Spinal cord (tissue), 10 donors: ENCODE results near the gene CLEC7A. TPM values are rescaled to one million over a fixed set of nuclear protein-coding genes. Genes with fewer than 3 reads are reported as not detected.

Experiments
- DNase-seq, 6 donors: peaks; one replicate each; pipeline versions ENCODE4 v3.0.0 to v3.0.0-alpha.2; 2013 to 2015; ENCODE audit warnings: low spot score in 6 of 6, low read depth in 4 of 6
- H3K27ac ChIP-seq: one replicate; pipeline ENCODE4 v1.5.1; 2013; ENCODE audit warnings: low read depth, low read length, control low read depth
- H3K27me3 ChIP-seq: one replicate; pipeline ENCODE4 v1.6.1; 2013; ENCODE audit warnings: low read length; ENCODE audit not compliant: control insufficient read depth, insufficient read depth
- H3K36me3 ChIP-seq: one replicate; pipeline ENCODE4 v1.6.1; 2013; ENCODE audit warnings: low read length; ENCODE audit not compliant: control insufficient read depth, insufficient read depth
- H3K4me1 ChIP-seq: one replicate; pipeline ENCODE4 v1.6.1; 2013; ENCODE audit warnings: low read length; ENCODE audit not compliant: control insufficient read depth, insufficient read depth
- H3K4me3 ChIP-seq: one replicate; pipeline ENCODE4 v1.5.1; 2013; ENCODE audit warnings: low read depth, low read length, control low read depth
- H3K9me3 ChIP-seq: one replicate; pipeline ENCODE4 v1.6.1; 2013; ENCODE audit warnings: low read length; ENCODE audit not compliant: control insufficient read depth, insufficient read depth
- WGBS: methylation state at CpG from one replicate; pipeline ENCODE4 v1.1.5; 2013; ENCODE audit warnings: missing lambda C conversion rate; ENCODE audit not compliant: insufficient coverage; 5-methylcytosine and 5-hydroxymethylcytosine counted together
- long read RNA-seq, 4 donors: transcript quantifications; one replicate each; lab custom pipeline, GENCODE V29; 2026
- polyA plus RNA-seq, 2 donors: library from polyadenylated mRNA; unstranded; fragments of 120-200 nt; gene quantifications; one replicate each; pipeline ENCODE4 v1.2.1, GENCODE V29; 2013; ENCODE audit not compliant: insufficient read length in 2 of 2
- total RNA-seq, 2 donors: library from RNA; depleted of rRNA in 1 of 2; stranded (reverse); fragments of 120-200 nt in 1 of 2; fragments of >200 nt in 1 of 2; gene quantifications; one replicate each; pipeline versions ENCODE4 v1.2.3 to v1.2.4, GENCODE V29; 2013 to 2014
- donor health status: healthy.

CLEC7A gene
- total RNA-seq = 1 to 10 TPM; 4.7 to 9.9 TPM
- polyA plus RNA-seq = 1 to 10 TPM; 2.5 to 4.4 TPM
- long read RNA-seq, donor 1 = 0 reads
- long read RNA-seq, donor 2 = 0 reads
- long read RNA-seq, donor 3 = 0 reads
- long read RNA-seq, donor 4 = 0 reads

GRCh38 chr12:10130042-10130441 lies at the start of gene CLEC7A:
CLEC7A (minus strand) TSS chr12:10130199; CDS start chr12:10130082, 117 bp downstream.
- no peaks in the 10 kb centered on the region for H3K36me3 ChIP-seq
- no peak for DNase-seq
- WGBS = no CpG with 5 or more reads among the region's 1 CpG
- H3K9me3 ChIP-seq = no peaks in the 10 kb centered on the region
- H3K27me3 ChIP-seq = no peaks in the 10 kb centered on the region
- H3K4me1 ChIP-seq = no peaks in the 10 kb centered on the region
- no peak within 1 kb of the TSS for H3K4me3 ChIP-seq
- H3K27ac ChIP-seq = no peak within 1 kb of the TSS

GRCh38 chr12:10179776-10180181 lies 49.8 kb upstream of the CLEC7A start:
- Histone ChIP-seq H3K9me3 (no peaks in the 10 kb centered on the region), H3K4me3 (no peak overlapping the region), H3K36me3 (no peaks in the 10 kb centered on the region), H3K27ac (no peak overlapping the region), H3K27me3 (no peaks in the 10 kb centered on the region), H3K4me1 (no peaks in the 10 kb centered on the region)
- no peak for DNase-seq
- WGBS = 38% methylated on average over 1 of the region's 5 CpGs

DNA sequence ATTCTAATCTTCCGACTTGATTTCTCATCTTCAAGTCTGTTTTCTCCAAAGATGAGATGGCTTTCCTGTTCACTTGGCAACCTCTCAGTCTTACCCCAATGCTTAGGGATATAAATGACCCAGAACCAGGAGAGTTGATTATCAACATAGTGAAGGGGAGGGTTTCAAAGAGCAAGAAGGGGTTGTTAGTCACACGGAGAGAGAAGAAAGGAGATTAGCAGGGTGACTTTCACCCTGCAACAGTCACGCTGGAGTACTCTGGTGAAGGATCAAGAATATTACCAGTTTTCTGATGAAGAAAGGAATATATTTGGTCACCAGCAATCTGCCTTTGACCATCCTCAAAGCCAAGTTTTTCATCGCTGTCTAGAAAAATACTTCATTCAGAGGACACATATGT lies 48.8 kb upstream of the CLEC7A start, which contains the start of gene TMEM52B:
Gene TMEM52B, plus strand, starts transcription at position 212 of the 400 bp plus-strand sequence. CDS start 543 bp downstream, outside the sequence.
- no peak within 1 kb of the TSS for H3K27ac ChIP-seq
- no peaks in the 10 kb centered on the region for H3K36me3 ChIP-seq
- H3K9me3 ChIP-seq = no peaks in the 10 kb centered on the region
- H3K4me1 ChIP-seq = no peaks in the 10 kb centered on the region
- WGBS = 40% methylated on average over 1 of the region's 4 CpGs
- no peak within 1 kb of the TSS for H3K4me3 ChIP-seq
- no peaks in the 10 kb centered on the region for H3K27me3 ChIP-seq
- DNase-seq = no peak

GRCh38 chr12:10175846-10176636 lies 46.0 kb upstream of the CLEC7A start:
- 90% methylated on average over 4 of the region's 5 CpGs for WGBS
- no peak overlapping the region for H3K27ac ChIP-seq
- no peak for DNase-seq

GRCh38 chr12:10174986-10175614 lies 45.1 kb upstream of the CLEC7A start:
- WGBS = no CpG with 5 or more reads among the region's 2 CpGs
- no peak overlapping the region for H3K27ac ChIP-seq

More at GRCh38 chr12:10175846-10176636, 46.0 kb upstream of the CLEC7A start:
- Histone ChIP-seq H3K4me1 (no peaks in the 10 kb centered on the region), H3K27me3 (no peaks in the 10 kb centered on the region), H3K36me3 (no peaks in the 10 kb centered on the region), H3K4me3 (no peak overlapping the region), H3K9me3 (no peaks in the 10 kb centered on the region)

GRCh38 chr12:10171973-10172728 lies 42.2 kb upstream of the CLEC7A start, which contains the start of gene OLR1:
OLR1 (minus strand) TSS chr12:10172132; CDS start chr12:10172077, 55 bp downstream.
- Histone ChIP-seq H3K27me3 (no peaks in the 10 kb centered on the region), H3K27ac (no peak within 1 kb of the TSS), H3K4me3 (no peak within 1 kb of the TSS), H3K9me3 (no peaks in the 10 kb centered on the region), H3K36me3 (no peaks in the 10 kb centered on the region), H3K4me1 (no peaks in the 10 kb centered on the region)
- WGBS = no CpG with 5 or more reads among the region's 7 CpGs
- DNase-seq = no peak

More at GRCh38 chr12:10174986-10175614, 45.1 kb upstream of the CLEC7A start:
- H3K4me3 ChIP-seq = no peak overlapping the region
- H3K36me3 ChIP-seq = no peaks in the 10 kb centered on the region
- no peaks in the 10 kb centered on the region for H3K27me3 ChIP-seq
- DNase-seq = no peak
- H3K4me1 ChIP-seq = no peaks in the 10 kb centered on the region
- H3K9me3 ChIP-seq = no peaks in the 10 kb centered on the region

DNA sequence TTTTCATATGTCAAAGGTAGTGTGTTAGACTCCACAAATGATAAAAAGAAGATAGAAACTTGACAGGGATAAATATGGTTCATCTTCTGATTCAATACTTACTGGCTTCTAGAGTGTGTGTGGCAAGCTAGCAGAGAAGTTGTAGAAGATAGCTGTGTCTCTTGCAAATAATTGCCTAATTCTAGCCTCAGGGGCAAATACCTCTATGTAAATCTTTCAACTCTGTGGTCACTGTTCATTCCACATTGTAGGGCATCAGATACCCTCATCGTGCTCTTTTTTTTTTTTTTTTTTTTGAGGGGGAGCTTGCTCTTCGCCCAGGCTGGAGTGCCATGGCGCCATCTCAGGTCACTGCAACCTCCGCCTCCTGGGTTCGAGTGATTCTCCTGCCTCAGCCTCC lies 40.2 kb upstream of the CLEC7A start:
- H3K36me3 ChIP-seq = no peaks in the 10 kb centered on the region
- no peaks in the 10 kb centered on the region for H3K27me3 ChIP-seq
- no peak for DNase-seq
- WGBS = 90% methylated on average over 4 of the region's 5 CpGs
- no peak overlapping the region for H3K27ac ChIP-seq
- no peak overlapping the region for H3K4me3 ChIP-seq
- no peaks in the 10 kb centered on the region for H3K9me3 ChIP-seq
- no peaks in the 10 kb centered on the region for H3K4me1 ChIP-seq

GRCh38 chr12:10169104-10169503 lies 39.1 kb upstream of the CLEC7A start:
- H3K4me3 ChIP-seq = no peak overlapping the region
- no peaks in the 10 kb centered on the region for H3K9me3 ChIP-seq
- no peaks in the 10 kb centered on the region for H3K36me3 ChIP-seq
- WGBS = 83% methylated on average over 1 of the region's 3 CpGs
- no peaks in the 10 kb centered on the region for H3K4me1 ChIP-seq
- no peak for DNase-seq
- no peaks in the 10 kb centered on the region for H3K27me3 ChIP-seq
- no peak overlapping the region for H3K27ac ChIP-seq

GRCh38 chr12:10167599-10167998 lies 37.6 kb upstream of the CLEC7A start:
- no peaks in the 10 kb centered on the region for H3K4me1 ChIP-seq
- no peak overlapping the region for H3K27ac ChIP-seq
- H3K9me3 ChIP-seq = no peaks in the 10 kb centered on the region
- DNase-seq = peak in 1 of 6 donors; percentile 13
- no peak overlapping the region for H3K4me3 ChIP-seq
- H3K27me3 ChIP-seq = no peaks in the 10 kb centered on the region
- H3K36me3 ChIP-seq = no peaks in the 10 kb centered on the region
- 42% methylated on average over 2 of the region's 5 CpGs for WGBS
